Sigmoid colon (tissue), 7 donors: ENCODE data around the gene IL36G. TPM values are rescaled to one million over a fixed set of nuclear protein-coding genes. Genes with fewer than 3 reads are reported as not detected.

Experiments used
- DNase-seq: peaks from one replicate; pipeline ENCODE4 v3.0.0-alpha.2; 2019
- H3K27ac ChIP-seq, 4 donors: fragments of 200-600 bp; sonication (generic); one replicate each; pipeline ENCODE4 v1.5.1; 2016 to 2019; ENCODE audit warnings: mild to moderate bottlenecking in 1 of 4
- H3K27me3 ChIP-seq, 3 donors: fragments of 200-600 bp; sonication (generic); one replicate each; pipeline ENCODE4 v1.5.1; 2019; ENCODE audit warnings: mild to moderate bottlenecking in 1 of 3
- H3K36me3 ChIP-seq, 4 donors: fragments of 200-600 bp; sonication (generic); one replicate each; pipeline ENCODE4 v1.5.1; 2016 to 2019
- H3K4me1 ChIP-seq, 4 donors: fragments of 200-600 bp; sonication (generic); one replicate each; pipeline ENCODE4 v1.5.1; 2017 to 2019
- H3K4me3 ChIP-seq, 4 donors: fragments of 200-600 bp; sonication (generic); one replicate each; pipeline ENCODE4 v1.5.1; 2017 to 2019; ENCODE audit warnings: mild to moderate bottlenecking in 2 of 4, moderate library complexity in 1 of 4
- H3K9me3 ChIP-seq, 4 donors: fragments of 200-600 bp in 3 of 4; sonication (generic) in 3 of 4; one replicate each; pipeline versions ENCODE4 v1.5.1 to v1.6.1; 2013 to 2019
- EP300 ChIP-seq, 4 donors: sonication (generic); formaldehyde crosslinking; IDR thresholded peaks; one replicate each; pipeline ENCODE4 v1.6.1; 2017; ENCODE audit warnings: antibody characterized with exemption in 4 of 4
- POLR2A ChIP-seq, 2 donors: fragments of 450-650 bp; IDR thresholded peaks; one replicate each; pipeline ENCODE4 v1.6.1; 2016; ENCODE audit warnings: antibody characterized with exemption in 2 of 2, mild to moderate bottlenecking in 2 of 2, moderate library complexity in 2 of 2
- POLR2AphosphoS5 ChIP-seq, 4 donors: sonication (generic); formaldehyde crosslinking; IDR thresholded peaks; one replicate each; pipeline ENCODE4 v1.6.1; 2017; ENCODE audit warnings: antibody characterized with exemption in 4 of 4
- WGBS, 2 donors: extraction: QIAGEN DNeasy Blood & Tissue Kit; methylation state at CpG; one replicate each; pipeline ENCODE4 v1.1.7; 2013; 5-methylcytosine and 5-hydroxymethylcytosine counted together
- intact Hi-C: fragments of 100-400 bp; cut with DNase I; formaldehyde crosslinking; loops from one replicate; pipeline ENCODE4 v1.15.1; 2023
- polyA plus RNA-seq, 3 donors: library from polyadenylated mRNA; stranded (reverse); fragments of 200-250 nt; gene quantifications; one replicate each; pipeline ENCODE4 v1.2.3, GENCODE V29; 2013
- total RNA-seq, 4 donors: library from RNA; depleted of rRNA; stranded (reverse); fragments of >200 nt; gene quantifications; one replicate each; pipeline ENCODE4 v1.1.0, GENCODE V29; 2016
- TF ChIP-seq, protein P1 (sequence below), 4 experiments: fragments of 450-650 bp in 3 of 4; fragments of 200-600 bp in 1 of 4; IDR thresholded peaks; one replicate each; pipeline ENCODE4 v1.5.1; 2016 to 2019; ENCODE audit warnings: antibody characterized with exemption in 4 of 4, mild to moderate bottlenecking in 3 of 4, moderate library complexity in 2 of 4
- donor health status: healthy with polysubstance abuse.
- donor health status: Bipolar disorder and iron deficiency.
- donor health status: healthy.

The IL36G gene
- total and polyA plus RNA-seq, 7 donors, result 0.17 TPM; not detected in 6

- no peak for DNase-seq
- H3K27me3 ChIP-seq, result no peaks in the 10 kb centered on the region
- intact Hi-C loops, result no loop called here
- 81 to 86% methylated on average over 3 of the region's 3 CpGs for WGBS, 2 donors
- no peak within 1 kb of the TSS for H3K4me3 ChIP-seq
- H3K27ac ChIP-seq, result no peak within 1 kb of the TSS
- no peaks in the 10 kb centered on the region for H3K36me3 ChIP-seq
- TF ChIP-seq EP300 (IDR thresholded peaks at IDR 0.05), result no peak
- no peak for TF ChIP-seq POLR2A (IDR thresholded peaks at IDR 0.05)
- no peak for TF ChIP-seq POLR2AphosphoS5 (IDR thresholded peaks at IDR 0.05)
- TF ChIP-seq, protein P1, sequence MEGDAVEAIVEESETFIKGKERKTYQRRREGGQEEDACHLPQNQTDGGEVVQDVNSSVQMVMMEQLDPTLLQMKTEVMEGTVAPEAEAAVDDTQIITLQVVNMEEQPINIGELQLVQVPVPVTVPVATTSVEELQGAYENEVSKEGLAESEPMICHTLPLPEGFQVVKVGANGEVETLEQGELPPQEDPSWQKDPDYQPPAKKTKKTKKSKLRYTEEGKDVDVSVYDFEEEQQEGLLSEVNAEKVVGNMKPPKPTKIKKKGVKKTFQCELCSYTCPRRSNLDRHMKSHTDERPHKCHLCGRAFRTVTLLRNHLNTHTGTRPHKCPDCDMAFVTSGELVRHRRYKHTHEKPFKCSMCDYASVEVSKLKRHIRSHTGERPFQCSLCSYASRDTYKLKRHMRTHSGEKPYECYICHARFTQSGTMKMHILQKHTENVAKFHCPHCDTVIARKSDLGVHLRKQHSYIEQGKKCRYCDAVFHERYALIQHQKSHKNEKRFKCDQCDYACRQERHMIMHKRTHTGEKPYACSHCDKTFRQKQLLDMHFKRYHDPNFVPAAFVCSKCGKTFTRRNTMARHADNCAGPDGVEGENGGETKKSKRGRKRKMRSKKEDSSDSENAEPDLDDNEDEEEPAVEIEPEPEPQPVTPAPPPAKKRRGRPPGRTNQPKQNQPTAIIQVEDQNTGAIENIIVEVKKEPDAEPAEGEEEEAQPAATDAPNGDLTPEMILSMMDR (IDR thresholded peaks at IDR 0.05), result no peak
- H3K9me3 ChIP-seq, result peaks cover 0 to 8% (median 1%) of the 10 kb centered on the region in 4 donors
- H3K4me1 ChIP-seq, result no peaks in the 10 kb centered on the region
Measured at GRCh38 chr2:113005030-113005509, 27.3 kb downstream of the IL36G start, which contains the start of gene IL36A. Gene IL36A (plus strand): TSS chr2:113005459. CDS start chr2:113005872, 413 bp downstream.

- 69 to 84% methylated on average over 1 of the region's 1 CpG for WGBS, 2 donors
Measured at GRCh38 chr2:113007250-113007649, 29.4 kb downstream of the IL36G start.

GRCh38 chr2:113009622-113010021, 31.8 kb downstream of the IL36G start:
- Histone ChIP-seq H3K9me3 (no peaks in the 10 kb centered on the region), H3K27me3 (no peaks in the 10 kb centered on the region), H3K27ac (no peak overlapping the region), H3K4me3 (no peak overlapping the region), H3K36me3 (no peaks in the 10 kb centered on the region), H3K4me1 (no peaks in the 10 kb centered on the region)
- WGBS, 2 donors, result 74 to 76% methylated on average over 1 of the region's 1 CpG
- DNase-seq, result no peak
- intact Hi-C loops, result no loop called here
- TF ChIP-seq POLR2AphosphoS5 (IDR thresholded peaks at IDR 0.05) (no peak), EP300 (IDR thresholded peaks at IDR 0.05) (no peak), POLR2A (IDR thresholded peaks at IDR 0.05) (no peak)
- TF ChIP-seq, protein P1 (IDR thresholded peaks at IDR 0.05), result no peak

More at GRCh38 chr2:113007250-113007649, 29.4 kb downstream of the IL36G start:
- TF ChIP-seq POLR2AphosphoS5 (IDR thresholded peaks at IDR 0.05) (no peak), EP300 (IDR thresholded peaks at IDR 0.05) (no peak), POLR2A (IDR thresholded peaks at IDR 0.05) (no peak)
- TF ChIP-seq, protein P1 (IDR thresholded peaks at IDR 0.05), result no peak
- no peaks in the 10 kb centered on the region for H3K36me3 ChIP-seq
- H3K9me3 ChIP-seq, result no peaks in the 10 kb centered on the region
- no peak overlapping the region for H3K4me3 ChIP-seq
- H3K27me3 ChIP-seq, result no peaks in the 10 kb centered on the region
- H3K27ac ChIP-seq, result no peak overlapping the region
- H3K4me1 ChIP-seq, result no peaks in the 10 kb centered on the region
- DNase-seq, result no peak
- intact Hi-C loops, result no loop called here

GRCh38 chr2:113010088-113010487, 32.3 kb downstream of the IL36G start:
- intact Hi-C loops, result no loop called here
- DNase-seq, result no peak
- 47 to 55% methylated on average over 2 of the region's 2 CpGs for WGBS, 2 donors
- no peaks in the 10 kb centered on the region for H3K27me3 ChIP-seq
- no peaks in the 10 kb centered on the region for H3K36me3 ChIP-seq
- no peak overlapping the region for H3K4me3 ChIP-seq
- no peaks in the 10 kb centered on the region for H3K4me1 ChIP-seq
- no peak overlapping the region for H3K27ac ChIP-seq
- H3K9me3 ChIP-seq, result no peaks in the 10 kb centered on the region
- TF ChIP-seq, protein P1 (IDR thresholded peaks at IDR 0.05), result no peak
- TF ChIP-seq EP300 (IDR thresholded peaks at IDR 0.05), result no peak
- no peak for TF ChIP-seq POLR2AphosphoS5 (IDR thresholded peaks at IDR 0.05)
- no peak for TF ChIP-seq POLR2A (IDR thresholded peaks at IDR 0.05)

- H3K36me3 ChIP-seq, result no peaks in the 10 kb centered on the region
- WGBS, 2 donors, result 96 to 99% methylated on average over 1 of the region's 1 CpG
- no peak overlapping the region for H3K27ac ChIP-seq
- intact Hi-C loops, result no loop called here
- H3K27me3 ChIP-seq, result no peaks in the 10 kb centered on the region
- no peaks in the 10 kb centered on the region for H3K4me1 ChIP-seq
- TF ChIP-seq, protein P1 (IDR thresholded peaks at IDR 0.05), result no peak
- TF ChIP-seq EP300 (IDR thresholded peaks at IDR 0.05) (no peak), POLR2A (IDR thresholded peaks at IDR 0.05) (no peak), POLR2AphosphoS5 (IDR thresholded peaks at IDR 0.05) (no peak)
- no peak for DNase-seq
- no peak overlapping the region for H3K4me3 ChIP-seq
- H3K9me3 ChIP-seq, result no peaks in the 10 kb centered on the region
Measured at GRCh38 chr2:113011108-113011507, 33.3 kb downstream of the IL36G start.
